ENCODE measurements around the gene FZR1. TPM values are rescaled to one million over a fixed set of nuclear protein-coding genes. Genes with fewer than 3 reads are reported as not detected.

Gene FZR1
- total and polyA plus RNA-seq, 2 experiments from 2014 or later, result 32.3 to 36.5 TPM

DNA sequence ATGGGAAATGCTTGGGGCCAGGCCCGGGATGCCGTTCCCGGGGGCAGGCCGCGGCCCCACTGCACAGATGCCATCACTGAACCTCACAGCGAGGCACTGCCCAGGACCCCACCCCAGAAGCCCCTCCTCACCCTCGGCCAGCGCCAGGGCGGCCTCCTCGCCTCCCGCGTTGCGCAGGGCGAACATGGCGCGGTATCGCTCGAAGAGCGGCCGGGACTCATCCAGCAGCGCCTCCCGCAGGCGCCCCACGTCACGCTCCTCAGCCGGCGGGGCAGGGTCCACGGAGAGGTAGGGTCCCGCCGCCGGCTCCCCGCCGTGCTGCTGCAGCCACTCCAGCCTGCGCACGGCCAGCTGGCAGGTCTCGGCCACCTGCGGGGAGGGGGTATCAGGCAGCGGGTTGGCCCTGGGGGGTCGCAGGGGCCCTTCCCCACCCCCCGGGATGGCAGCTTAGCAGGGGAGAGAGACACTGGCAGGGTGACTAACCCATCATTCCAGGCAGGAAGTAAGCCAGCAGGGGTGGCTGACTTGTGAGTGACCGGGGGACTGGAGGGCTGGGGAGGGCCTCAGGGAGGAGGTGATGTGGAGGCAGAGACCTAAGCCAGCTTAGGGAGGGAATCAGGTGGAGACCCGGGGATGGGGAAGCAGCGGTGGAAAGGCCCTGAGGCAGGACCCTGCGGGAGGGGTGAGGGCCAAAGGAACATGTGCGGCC is 13.8 kb upstream of the FZR1 start:
- no peaks in the 10 kb centered on the region for H3K4me1 ChIP-seq (ENCODE audit: insufficient read depth)
- DNase-seq, result no peak
- 94 to 96% methylated on average over 11 to 45 of the region's 45 CpGs for WGBS, 2 experiments (ENCODE audit: low coverage in 1 of 2, low lambda C conversion rate in 2 of 2, missing lambda C conversion rate in 2 of 2)
- H3K4me2 ChIP-seq (ENCODE audit: unreplicated experiment), result no peak overlapping the region
- H3K79me2 ChIP-seq (ENCODE audit: insufficient read depth), result peaks cover 7% of the 10 kb centered on the region; the same call in 1 of the 2 replicates
- H3K9ac ChIP-seq, result no peak overlapping the region
- H3K9me3 ChIP-seq (ENCODE audit: low read depth), result no peaks in the 10 kb centered on the region
- H4K20me1 ChIP-seq (ENCODE audit: insufficient read depth), result no peaks in the 10 kb centered on the region
- H3K27me3 ChIP-seq (replicated peaks; ENCODE audit: insufficient read depth), result no peaks in the 10 kb centered on the region
- in situ Hi-C loops (cut with MboI), result no loop called here
- no peak overlapping the region for H3K27ac ChIP-seq
- H3K36me3 ChIP-seq (ENCODE audit: low read depth), result 0 out of 2 replicates have a peak, but pooled peaks cover 5% of the 10 kb centered on the region
- TF ChIP-seq EZH2 (IDR thresholded peaks at IDR 0.05; ENCODE audit: insufficient read depth, poor library complexity, severe bottlenecking) (no peak), EZH2phosphoT487 (IDR thresholded peaks at IDR 0.05; ENCODE audit: insufficient read depth, low read depth) (no peak)
- no peak overlapping the region for H3K4me3 ChIP-seq
- H3K9me2 ChIP-seq (ENCODE audit: insufficient read depth), result no peaks in the 10 kb centered on the region
- no peaks in the 10 kb centered on the region for H3F3A ChIP-seq (ENCODE audit: insufficient read depth)
- H2AFZ ChIP-seq, result no peak overlapping the region

DNA sequence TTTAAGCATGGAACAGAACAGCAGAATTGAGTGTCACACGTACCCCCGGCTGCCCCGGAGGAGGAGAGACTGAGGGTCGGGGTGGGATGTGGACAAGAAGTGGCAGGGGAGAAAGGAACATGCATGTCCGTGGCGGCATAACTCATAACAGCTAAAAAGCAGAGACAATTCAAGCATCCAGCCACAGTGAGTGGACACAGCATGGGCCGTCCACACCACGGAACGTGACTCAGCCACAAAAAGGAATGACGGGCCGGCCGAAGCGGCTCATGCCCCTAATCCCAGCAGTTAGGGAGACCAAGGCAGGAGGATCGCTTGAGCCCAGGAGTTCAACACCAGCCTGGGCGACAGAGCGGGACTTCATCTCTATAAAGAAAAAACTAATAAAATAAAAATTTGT is 13.2 kb upstream of the FZR1 start:
- DNase-seq, result no peak
- Histone ChIP-seq H3K9ac (no peak overlapping the region), H4K20me1 (ENCODE audit: insufficient read depth) (no peaks in the 10 kb centered on the region), H3K9me2 (ENCODE audit: insufficient read depth) (no peaks in the 10 kb centered on the region), H3K36me3 (ENCODE audit: low read depth) (0 out of 2 replicates have a peak, but pooled peaks cover 5% of the 10 kb centered on the region), H3K4me3 (no peak overlapping the region), H3K9me3 (ENCODE audit: low read depth) (no peaks in the 10 kb centered on the region), H3F3A (ENCODE audit: insufficient read depth) (no peaks in the 10 kb centered on the region), H2AFZ (no peak overlapping the region), H3K79me2 (ENCODE audit: insufficient read depth) (peaks cover 11% of the 10 kb centered on the region), H3K27ac (no peak overlapping the region), H3K27me3 (replicated peaks; ENCODE audit: insufficient read depth) (no peaks in the 10 kb centered on the region), H3K4me1 (ENCODE audit: insufficient read depth) (no peaks in the 10 kb centered on the region), H3K4me2 (ENCODE audit: unreplicated experiment) (no peak overlapping the region)
- TF ChIP-seq EZH2 (IDR thresholded peaks at IDR 0.05; ENCODE audit: insufficient read depth, poor library complexity, severe bottlenecking) (no peak), EZH2phosphoT487 (IDR thresholded peaks at IDR 0.05; ENCODE audit: insufficient read depth, low read depth) (no peak)
- 96 to 97% methylated on average over 16 of the region's 16 CpGs for WGBS, 2 experiments (ENCODE audit: low coverage in 1 of 2, low lambda C conversion rate in 2 of 2, missing lambda C conversion rate in 2 of 2)
- in situ Hi-C loops (cut with MboI), result no loop called here

DNA sequence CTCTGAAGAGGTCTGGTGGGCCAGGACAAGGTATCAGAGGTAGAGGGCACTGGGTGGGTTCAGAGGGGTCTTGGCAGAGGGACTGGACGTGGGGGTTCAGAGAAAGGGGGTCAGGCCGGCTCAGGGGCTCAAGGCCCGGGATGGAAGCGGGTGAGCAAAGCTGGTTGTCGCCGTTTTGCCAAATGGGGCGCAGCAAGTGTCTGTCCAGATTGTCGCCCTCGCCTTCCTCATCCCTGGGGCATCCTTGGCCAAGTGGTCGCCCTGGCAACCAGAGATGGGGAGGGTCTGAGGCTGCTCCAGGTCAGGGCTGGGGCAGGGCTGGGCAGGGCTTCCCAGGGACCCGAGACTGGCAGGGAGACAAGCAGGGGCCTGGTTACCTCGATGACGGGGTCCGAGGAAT is 12.5 kb upstream of the FZR1 start:
- H2AFZ ChIP-seq, result no peak overlapping the region
- H3K9ac ChIP-seq, result no peak overlapping the region
- no peak for DNase-seq
- WGBS, 2 experiments (ENCODE audit: low coverage in 1 of 2, low lambda C conversion rate in 2 of 2, missing lambda C conversion rate in 2 of 2), result 96% methylated on average over 14 of the region's 14 CpGs
- no peaks in the 10 kb centered on the region for H3F3A ChIP-seq (ENCODE audit: insufficient read depth)
- H4K20me1 ChIP-seq (ENCODE audit: insufficient read depth), result no peaks in the 10 kb centered on the region
- TF ChIP-seq EZH2 (IDR thresholded peaks at IDR 0.05; ENCODE audit: insufficient read depth, poor library complexity, severe bottlenecking) (no peak), EZH2phosphoT487 (IDR thresholded peaks at IDR 0.05; ENCODE audit: insufficient read depth, low read depth) (no peak)
- H3K36me3 ChIP-seq (ENCODE audit: low read depth), result 0 out of 2 replicates have a peak, but pooled peaks cover 5% of the 10 kb centered on the region
- H3K27me3 ChIP-seq (replicated peaks; ENCODE audit: insufficient read depth), result no peaks in the 10 kb centered on the region
- H3K27ac ChIP-seq, result no peak overlapping the region
- H3K4me2 ChIP-seq (ENCODE audit: unreplicated experiment), result no peak overlapping the region
- H3K4me3 ChIP-seq, result no peak overlapping the region
- in situ Hi-C loops (cut with MboI), result no loop called here
- no peaks in the 10 kb centered on the region for H3K4me1 ChIP-seq (ENCODE audit: insufficient read depth)
- H3K79me2 ChIP-seq (ENCODE audit: insufficient read depth), result peaks cover 19% of the 10 kb centered on the region
- H3K9me3 ChIP-seq (ENCODE audit: low read depth), result no peaks in the 10 kb centered on the region
- no peaks in the 10 kb centered on the region for H3K9me2 ChIP-seq (ENCODE audit: insufficient read depth)

DNA sequence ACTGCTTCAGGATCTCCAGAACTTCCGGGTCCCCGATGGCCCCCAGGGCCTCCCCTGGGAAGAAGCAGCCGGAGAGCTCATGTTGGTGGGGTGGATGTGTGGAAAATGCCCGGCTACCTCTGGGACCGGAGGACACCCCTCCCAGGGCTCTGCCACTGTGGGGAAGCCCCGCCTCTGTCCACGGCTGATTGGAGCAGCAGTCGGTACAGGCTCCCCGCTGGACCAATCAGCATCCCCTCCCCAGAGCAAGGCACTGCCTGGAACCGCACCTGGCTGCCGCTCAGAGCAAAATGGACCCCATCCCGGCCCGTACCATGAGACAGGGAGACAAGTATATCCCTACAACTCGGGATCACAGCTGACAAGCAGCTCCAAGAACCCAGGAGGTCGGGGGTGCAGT is 12.1 kb upstream of the FZR1 start:
- TF ChIP-seq EZH2 (IDR thresholded peaks at IDR 0.05; ENCODE audit: insufficient read depth, poor library complexity, severe bottlenecking) (no peak), EZH2phosphoT487 (IDR thresholded peaks at IDR 0.05; ENCODE audit: insufficient read depth, low read depth) (no peak)
- H3K36me3 ChIP-seq (ENCODE audit: low read depth), result 0 out of 2 replicates have a peak, but pooled peaks cover 5% of the 10 kb centered on the region
- in situ Hi-C loops (cut with MboI), result no loop called here

More for the DNA sequence above, 12.1 kb upstream of the FZR1 start:
- 85 to 92% methylated on average over 10 to 15 of the region's 15 CpGs for WGBS, 2 experiments (ENCODE audit: low coverage in 1 of 2, low lambda C conversion rate in 2 of 2, missing lambda C conversion rate in 2 of 2)
- Histone ChIP-seq H3K4me2 (ENCODE audit: unreplicated experiment) (no peak overlapping the region), H3K9me3 (ENCODE audit: low read depth) (no peaks in the 10 kb centered on the region), H4K20me1 (ENCODE audit: insufficient read depth) (no peaks in the 10 kb centered on the region), H3K27ac (no peak overlapping the region), H3K27me3 (replicated peaks; ENCODE audit: insufficient read depth) (no peaks in the 10 kb centered on the region), H3K79me2 (ENCODE audit: insufficient read depth) (peaks cover 23% of the 10 kb centered on the region), H3K9me2 (ENCODE audit: insufficient read depth) (no peaks in the 10 kb centered on the region), H3K9ac (no peak overlapping the region), H2AFZ (no peak overlapping the region), H3K4me1 (ENCODE audit: insufficient read depth) (no peaks in the 10 kb centered on the region), H3F3A (ENCODE audit: insufficient read depth) (no peaks in the 10 kb centered on the region), H3K4me3 (no peak overlapping the region)
- DNase-seq, result no peak
